HepG2 (cell line): ENCODE results near the gene SCRT2. TPM values are rescaled to one million over a fixed set of nuclear protein-coding genes. Genes with fewer than 3 reads are reported as not detected.

Source experiments
- AGO1 ChIP-seq: fragments of 200-400 bp; formaldehyde crosslinking; IDR thresholded peaks from 2 replicates; pipeline ENCODE4 v1.6.1; 2017; ENCODE audit warnings: mild to moderate bottlenecking, low read depth, low read length, moderate library complexity; ENCODE audit not compliant: poor library complexity, severe bottlenecking
- ARNT2 ChIP-seq: sonication (generic); formaldehyde crosslinking; IDR thresholded peaks from 2 replicates; pipeline ENCODE4 v1.8.0; 2022; ENCODE audit warnings: mild to moderate bottlenecking, low read depth, missing genetic modification reagents, moderate library complexity
- BCL3 ChIP-seq: sonication (generic); formaldehyde crosslinking; IDR thresholded peaks from 2 replicates; pipeline ENCODE4 v1.5.1; 2020; ENCODE audit warnings: mild to moderate bottlenecking, missing genetic modification reagents, moderate library complexity
- DMAP1 ChIP-seq: IDR thresholded peaks from 2 replicates; pipeline ENCODE4 v1.6.1; 2016
- E2F2 ChIP-seq: sonication (generic); formaldehyde crosslinking; IDR thresholded peaks from 2 replicates; pipeline ENCODE4 v1.4.0; 2020; ENCODE audit warnings: missing genetic modification reagents, borderline replicate concordance
- ELF3 ChIP-seq: IDR thresholded peaks from 2 replicates; pipeline ENCODE4 v1.6.1; 2016; ENCODE audit warnings: missing genetic modification reagents, missing compliant biosample characterization
- JARID2 ChIP-seq: sonication (generic); formaldehyde crosslinking; IDR thresholded peaks from 2 replicates; pipeline ENCODE4 v1.8.1; 2023; ENCODE audit warnings: missing genetic modification reagents, inconsistent platforms; ENCODE audit not compliant: insufficient replicate concordance
- NAIF1 ChIP-seq: sonication (generic); formaldehyde crosslinking; IDR thresholded peaks from 2 replicates; pipeline ENCODE4 v1.5.0; 2020; ENCODE audit warnings: mild to moderate bottlenecking, missing genetic modification reagents, borderline replicate concordance
- PAWR ChIP-seq: sonication (generic); formaldehyde crosslinking; IDR thresholded peaks from 2 replicates; pipeline ENCODE4 v1.4.0; 2020; ENCODE audit warnings: missing genetic modification reagents, mild to moderate bottlenecking, borderline replicate concordance
- RFXANK ChIP-seq: IDR thresholded peaks from 2 replicates; pipeline ENCODE4 v1.6.1; 2016
- TBX2 ChIP-seq: sonication (generic); formaldehyde crosslinking; IDR thresholded peaks from 2 replicates; pipeline ENCODE4 v1.5.0; 2020; ENCODE audit warnings: missing genetic modification reagents, mild to moderate bottlenecking, borderline replicate concordance
- ZNF558 ChIP-seq: sonication (generic); formaldehyde crosslinking; IDR thresholded peaks from 2 replicates; pipeline ENCODE4 v1.9.0; 2022; ENCODE audit warnings: mild to moderate bottlenecking, missing genetic modification reagents, borderline replicate concordance
- ZNF800 ChIP-seq: sonication (generic); formaldehyde crosslinking; IDR thresholded peaks from 2 replicates; pipeline ENCODE4 v1.4.0; 2020; ENCODE audit warnings: missing genetic modification reagents
- polyA plus RNA-seq, 8 experiments: library from polyadenylated mRNA; depleted of rRNA in 3 of 8; stranded (reverse) in 7 of 8; unstranded in 1 of 8; fragments of >200 nt; fragmentation: Illumina TruSeq in 4 of 8; extraction: Trizol in 4 of 8; gene quantifications; 2 replicates each; pipeline versions ENCODE4 v1.2.1 to v1.2.3, GENCODE V29; 2011 to 2016; ENCODE audit warnings: low read depth in 4 of 8, missing spikeins in 1 of 8, mixed read lengths in 1 of 8; ENCODE audit not compliant: insufficient read depth in 1 of 8
- total RNA-seq, 5 experiments: library from RNA; depleted of rRNA; stranded (reverse); fragments of >200 nt; fragmentation: Illumina TruSeq; extraction: Trizol; gene quantifications; 2 replicates each; pipeline ENCODE4 v1.2.3, GENCODE V29; 2016; ENCODE audit warnings: low read depth in 1 of 5
- TF ChIP-seq, protein P1 (sequence below): sonication (generic); formaldehyde crosslinking; IDR thresholded peaks from 2 replicates; pipeline ENCODE4 v1.5.1; 2020; ENCODE audit warnings: mild to moderate bottlenecking, missing genetic modification reagents, moderate library complexity

SCRT2 gene
- total and polyA plus RNA-seq, 2 of the 13 experiments (the other 11 are each of a cell fraction or from before 2014, with no cell fraction given): not detected

- TF ChIP-seq ZNF558: no peak
- TF ChIP-seq, protein P1, sequence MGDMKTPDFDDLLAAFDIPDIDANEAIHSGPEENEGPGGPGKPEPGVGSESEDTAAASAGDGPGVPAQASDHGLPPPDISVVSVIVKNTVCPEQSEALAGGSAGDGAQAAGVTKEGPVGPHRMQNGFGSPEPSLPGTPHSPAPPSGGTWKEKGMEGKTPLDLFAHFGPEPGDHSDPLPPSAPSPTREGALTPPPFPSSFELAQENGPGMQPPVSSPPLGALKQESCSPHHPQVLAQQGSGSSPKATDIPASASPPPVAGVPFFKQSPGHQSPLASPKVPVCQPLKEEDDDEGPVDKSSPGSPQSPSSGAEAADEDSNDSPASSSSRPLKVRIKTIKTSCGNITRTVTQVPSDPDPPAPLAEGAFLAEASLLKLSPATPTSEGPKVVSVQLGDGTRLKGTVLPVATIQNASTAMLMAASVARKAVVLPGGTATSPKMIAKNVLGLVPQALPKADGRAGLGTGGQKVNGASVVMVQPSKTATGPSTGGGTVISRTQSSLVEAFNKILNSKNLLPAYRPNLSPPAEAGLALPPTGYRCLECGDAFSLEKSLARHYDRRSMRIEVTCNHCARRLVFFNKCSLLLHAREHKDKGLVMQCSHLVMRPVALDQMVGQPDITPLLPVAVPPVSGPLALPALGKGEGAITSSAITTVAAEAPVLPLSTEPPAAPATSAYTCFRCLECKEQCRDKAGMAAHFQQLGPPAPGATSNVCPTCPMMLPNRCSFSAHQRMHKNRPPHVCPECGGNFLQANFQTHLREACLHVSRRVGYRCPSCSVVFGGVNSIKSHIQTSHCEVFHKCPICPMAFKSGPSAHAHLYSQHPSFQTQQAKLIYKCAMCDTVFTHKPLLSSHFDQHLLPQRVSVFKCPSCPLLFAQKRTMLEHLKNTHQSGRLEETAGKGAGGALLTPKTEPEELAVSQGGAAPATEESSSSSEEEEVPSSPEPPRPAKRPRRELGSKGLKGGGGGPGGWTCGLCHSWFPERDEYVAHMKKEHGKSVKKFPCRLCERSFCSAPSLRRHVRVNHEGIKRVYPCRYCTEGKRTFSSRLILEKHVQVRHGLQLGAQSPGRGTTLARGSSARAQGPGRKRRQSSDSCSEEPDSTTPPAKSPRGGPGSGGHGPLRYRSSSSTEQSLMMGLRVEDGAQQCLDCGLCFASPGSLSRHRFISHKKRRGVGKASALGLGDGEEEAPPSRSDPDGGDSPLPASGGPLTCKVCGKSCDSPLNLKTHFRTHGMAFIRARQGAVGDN: peak; percentile 48; the same call in 1 of the 2 replicates
- TF ChIP-seq ELF3 (CRISPR knock-in tag): no peak
- TF ChIP-seq PAWR (CRISPR knock-in tag): no peak
- TF ChIP-seq BCL3 (CRISPR knock-in tag): no peak
- no peak for TF ChIP-seq NAIF1 (CRISPR knock-in tag)
- 0 out of 2 replicates have a peak, but pooled peaks have one; percentile 20 for TF ChIP-seq TBX2 (CRISPR knock-in tag)
- TF ChIP-seq E2F2 (CRISPR knock-in tag): no peak
- TF ChIP-seq RFXANK (CRISPR knock-in tag): no peak
- no peak for TF ChIP-seq ZNF800
- no peak for TF ChIP-seq DMAP1
- 0 out of 2 replicates have a peak, but pooled peaks have one; percentile 22 for TF ChIP-seq ARNT2 (CRISPR knock-in tag)
- no peak for TF ChIP-seq JARID2 (CRISPR knock-in tag)
- peak; percentile 10 for TF ChIP-seq AGO1
These were observed 13.1 kb downstream of the SCRT2 start (continued) for GRCh38 chr20:662277-663192.
